ENCODE data around the gene CXXC5.
A peak's percentile ranks its signal among the peaks of the same experiment; 100 is the strongest.
"Not testable (repeated sequence)": the region's sequence is repeated elsewhere in the genome, so short reads cannot be mapped to it uniquely, and the experiment has no call there.

The CXXC5 gene

GRCh38 chr5:139696894-139697658, 48.9 kb downstream of the CXXC5 start:
- DNase-seq: peak; percentile 86

GRCh38 chr5:139698490-139699146, 50.5 kb downstream of the CXXC5 start:
- peak; percentile 94 for DNase-seq

- DNase-seq: no peak
Measured at GRCh38 chr5:139699351-139699750, 51.2 kb downstream of the CXXC5 start.

GRCh38 chr5:139700711-139701055, 52.5 kb downstream of the CXXC5 start:
- DNase-seq: no peak

GRCh38 chr5:139701056-139701741, 53.0 kb downstream of the CXXC5 start:
- DNase-seq: peak; percentile 50

GRCh38 chr5:139702548-139702947, 54.4 kb downstream of the CXXC5 start:
- no peak for DNase-seq

GRCh38 chr5:139704748-139705147, 56.6 kb downstream of the CXXC5 start:
- no peak for DNase-seq

- no peak for DNase-seq
Measured at GRCh38 chr5:139705191-139705590, 57.0 kb downstream of the CXXC5 start.

- no peak for DNase-seq
Measured at GRCh38 chr5:139705655-139706587, 57.8 kb downstream of the CXXC5 start.

GRCh38 chr5:139707445-139708003, 59.4 kb downstream of the CXXC5 start:
- DNase-seq: no peak

GRCh38 chr5:139708434-139708861, 60.3 kb downstream of the CXXC5 start:
- DNase-seq: peak; percentile 67

GRCh38 chr5:139708877-139709581, 60.9 kb downstream of the CXXC5 start:
- DNase-seq: peak; percentile 95

- DNase-seq: peak; percentile 83
Measured at GRCh38 chr5:139709582-139710318, 61.6 kb downstream of the CXXC5 start.

- peak; percentile 89 for DNase-seq
Measured at GRCh38 chr5:139710319-139711066, 62.3 kb downstream of the CXXC5 start.

- DNase-seq: peak; percentile 94
Measured at GRCh38 chr5:139711067-139711905, 63.1 kb downstream of the CXXC5 start.

GRCh38 chr5:139711906-139712224, 63.7 kb downstream of the CXXC5 start:
- DNase-seq: peak; percentile 74

GRCh38 chr5:139712412-139712811, 64.3 kb downstream of the CXXC5 start:
- DNase-seq: no peak

- DNase-seq: not testable (repeated sequence)
Measured at GRCh38 chr5:139713898-139714297, 65.7 kb downstream of the CXXC5 start.

GRCh38 chr5:139717221-139717620, 69.1 kb downstream of the CXXC5 start:
- DNase-seq: no peak

Measured in NCI-H69 (cell line).